Anterior cingulate cortex (tissue), 58 donors: Measurements from ENCODE around the gene ZMYND12.
"Not testable (repeated sequence)": the region's sequence is repeated elsewhere in the genome, so short reads cannot be mapped to it uniquely, and the experiment has no call there.

Experiments
- DNase-seq, 58 donors: peaks; one replicate each; lab custom pipeline; 2025; lab: John Stamatoyannopoulos, UW

The ZMYND12 gene, protein sequence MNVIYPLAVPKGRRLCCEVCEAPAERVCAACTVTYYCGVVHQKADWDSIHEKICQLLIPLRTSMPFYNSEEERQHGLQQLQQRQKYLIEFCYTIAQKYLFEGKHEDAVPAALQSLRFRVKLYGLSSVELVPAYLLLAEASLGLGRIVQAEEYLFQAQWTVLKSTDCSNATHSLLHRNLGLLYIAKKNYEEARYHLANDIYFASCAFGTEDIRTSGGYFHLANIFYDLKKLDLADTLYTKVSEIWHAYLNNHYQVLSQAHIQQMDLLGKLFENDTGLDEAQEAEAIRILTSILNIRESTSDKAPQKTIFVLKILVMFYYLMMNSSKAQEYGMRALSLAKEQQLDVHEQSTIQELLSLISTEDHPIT

DNA sequence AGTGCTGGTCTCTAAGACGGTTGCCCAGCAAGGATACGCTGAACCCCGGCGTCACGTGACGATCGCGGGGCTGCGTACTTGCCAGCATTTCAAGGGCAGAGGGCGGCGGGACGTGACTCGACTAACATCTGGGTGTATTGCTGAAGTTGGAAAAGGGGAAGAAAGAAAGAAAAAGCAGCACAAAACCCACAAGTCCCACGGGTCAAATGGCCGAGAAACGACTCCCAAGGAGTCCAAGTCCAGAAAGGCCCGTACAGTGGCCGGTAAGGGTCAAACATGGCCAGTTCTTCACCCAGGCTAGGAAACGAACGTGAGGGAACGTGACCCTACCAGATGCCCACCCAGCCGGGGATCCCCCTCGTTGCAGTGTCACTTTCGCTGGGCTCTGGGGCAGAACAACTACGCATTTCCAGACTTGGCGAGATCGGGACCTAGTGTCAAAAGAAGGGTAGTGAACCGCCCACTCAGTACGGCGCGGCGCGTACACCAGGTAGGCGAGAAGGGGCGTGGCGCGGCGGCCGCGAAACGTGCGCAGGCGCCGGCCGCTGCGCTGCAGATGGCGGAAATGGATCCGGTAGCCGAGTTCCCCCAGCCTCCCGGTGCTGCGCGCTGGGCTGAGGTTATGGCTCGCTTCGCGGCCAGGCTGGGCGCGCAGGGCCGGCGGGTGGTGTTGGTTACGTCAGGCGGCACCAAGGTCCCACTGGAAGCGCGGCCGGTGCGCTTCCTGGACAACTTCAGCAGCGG lies at the start of gene ZMYND12, which contains the start of gene PPCS:
ZMYND12 (minus strand) TSS at position 13 of the 744 bp plus-strand sequence. CDS start 25 bp downstream, outside the sequence.
PPCS (plus strand) TSS at position 534 of the 744 bp plus-strand sequence; CDS start at position 557, 23 bp downstream.
- peak; percentile 32 to 93 (median 83) for DNase-seq

DNA sequence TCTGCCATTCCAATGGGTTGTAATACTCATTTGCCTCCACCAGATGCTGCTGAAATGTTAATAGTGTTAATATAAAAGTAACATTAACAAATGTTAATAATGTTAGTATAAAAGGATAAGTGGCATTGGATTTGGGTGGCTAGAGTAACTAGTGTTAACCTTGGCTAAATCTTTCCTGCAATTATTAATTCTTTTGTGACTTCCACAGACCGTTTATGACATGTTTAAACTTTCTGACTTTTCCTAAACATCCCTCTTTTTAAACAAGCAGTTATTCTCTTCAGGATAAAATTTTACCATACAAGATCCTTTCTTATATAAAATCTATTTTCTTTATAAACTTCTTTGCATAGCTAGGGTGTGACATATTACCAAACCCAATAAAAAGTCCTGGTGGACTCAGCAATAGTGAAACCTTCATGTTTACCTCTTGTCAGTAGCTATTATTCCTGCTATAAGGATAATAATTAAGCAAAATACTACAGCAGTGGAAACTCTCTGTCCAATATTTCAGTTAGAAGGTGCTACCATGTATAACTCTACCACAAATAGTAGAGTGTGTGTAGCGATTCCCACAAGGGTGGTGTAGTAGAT lies 48.8 kb upstream of the ZMYND12 start:
- DNase-seq, result no peak

DNA sequence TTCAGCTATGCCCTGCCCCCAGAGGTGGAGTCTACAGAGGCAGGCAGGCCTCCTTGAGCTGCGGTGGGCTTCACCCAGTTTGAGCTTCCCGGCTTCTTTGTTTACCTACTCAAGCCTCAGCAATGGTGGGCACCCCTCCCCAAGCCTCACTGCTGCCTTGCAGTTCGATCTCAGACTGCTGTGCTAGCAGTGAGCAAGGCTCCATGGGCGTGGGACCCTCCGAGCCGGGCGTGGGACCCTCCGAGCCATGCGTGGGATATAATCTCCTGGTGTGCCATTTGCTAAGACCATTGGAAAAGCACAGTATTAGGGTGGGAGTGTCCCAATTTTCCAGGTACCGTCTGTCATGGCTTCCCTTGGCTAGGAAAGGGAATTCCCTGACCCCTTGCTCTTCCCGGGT lies 46.2 kb upstream of the ZMYND12 start:
- DNase-seq, result not testable (repeated sequence)

GRCh38 chr1:42490237-42490636 lies 34.4 kb upstream of the ZMYND12 start:
- DNase-seq, result no peak

- DNase-seq, result no peak
These were observed 28.6 kb upstream of the ZMYND12 start for GRCh38 chr1:42484382-42484781.

DNA sequence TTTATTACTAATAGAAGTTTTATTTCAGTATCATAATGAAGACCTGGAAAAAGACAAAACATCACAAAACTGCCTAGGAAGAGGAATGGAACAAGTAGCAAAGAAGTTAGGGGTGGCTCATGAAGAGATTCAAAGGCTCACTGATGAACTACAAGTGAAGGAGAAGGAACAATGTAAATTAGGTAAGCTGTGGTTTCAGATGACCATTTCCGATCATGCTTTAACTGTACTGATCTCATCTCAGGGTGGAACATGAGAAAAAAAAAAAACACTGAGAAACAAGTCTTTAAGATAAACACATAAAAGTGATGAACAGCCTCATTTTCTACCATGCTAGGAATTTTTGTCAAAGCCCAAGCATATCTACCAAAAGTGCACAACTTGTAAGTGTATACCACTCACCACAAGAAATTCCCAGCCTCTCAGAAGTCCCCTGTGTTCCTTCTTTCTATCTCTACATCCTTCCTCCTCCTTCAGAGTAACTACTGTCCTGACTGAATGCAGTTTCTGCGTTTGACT lies 26.9 kb upstream of the ZMYND12 start:
- no peak for DNase-seq

- no peak for DNase-seq
These were observed 25.1 kb upstream of the ZMYND12 start for GRCh38 chr1:42480921-42481320.

DNA sequence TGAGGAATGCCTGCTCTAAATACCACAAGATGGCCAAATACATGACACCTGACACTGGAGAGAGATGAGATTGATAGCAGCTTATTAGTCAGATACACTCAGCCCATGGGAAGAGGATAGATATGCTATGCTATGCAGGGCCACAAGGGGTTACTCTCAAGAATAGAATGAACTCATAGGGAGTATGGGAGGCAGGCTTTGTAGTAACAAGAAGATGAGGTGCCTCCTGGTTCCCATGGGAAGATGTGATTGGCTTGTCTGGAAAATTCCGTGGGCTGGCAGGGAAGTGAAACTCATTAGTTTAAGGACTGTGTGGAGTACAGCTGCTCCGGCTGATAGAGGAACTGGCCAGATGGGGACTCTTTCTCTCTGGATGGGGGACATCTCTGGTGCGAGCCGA lies 23.8 kb upstream of the ZMYND12 start:
- no peak for DNase-seq

- DNase-seq, result no peak
These were observed 22.0 kb upstream of the ZMYND12 start for GRCh38 chr1:42477775-42478174.

GRCh38 chr1:42477354-42477753 lies 21.5 kb upstream of the ZMYND12 start:
- not testable (repeated sequence) for DNase-seq

- no peak for DNase-seq
These were observed 20.8 kb upstream of the ZMYND12 start for GRCh38 chr1:42476605-42477004.

- DNase-seq, result no peak
These were observed 13.9 kb upstream of the ZMYND12 start for GRCh38 chr1:42469727-42470126.

- DNase-seq, result no peak
These were observed 10.2 kb upstream of the ZMYND12 start for GRCh38 chr1:42466030-42466429.

- no peak for DNase-seq
These were observed 8.1 kb upstream of the ZMYND12 start for GRCh38 chr1:42463921-42464320.

- DNase-seq, result peak; percentile 48 to 99 (median 90)
These were observed 7.3 kb upstream of the ZMYND12 start, which contains the start of gene CCDC30 for GRCh38 chr1:42462828-42463763. Gene CCDC30, plus strand, starts transcription at chr1:42463286. Its CDS starts 17,266 bp downstream, at chr1:42480552.

- no peak for DNase-seq
These were observed 5.4 kb upstream of the ZMYND12 start for GRCh38 chr1:42461196-42461595.

GRCh38 chr1:42456754-42457089 lies 900 bp upstream of the ZMYND12 start:
- peak in 34 of 58 donors; percentile 16 to 72 (median 49) for DNase-seq

DNA sequence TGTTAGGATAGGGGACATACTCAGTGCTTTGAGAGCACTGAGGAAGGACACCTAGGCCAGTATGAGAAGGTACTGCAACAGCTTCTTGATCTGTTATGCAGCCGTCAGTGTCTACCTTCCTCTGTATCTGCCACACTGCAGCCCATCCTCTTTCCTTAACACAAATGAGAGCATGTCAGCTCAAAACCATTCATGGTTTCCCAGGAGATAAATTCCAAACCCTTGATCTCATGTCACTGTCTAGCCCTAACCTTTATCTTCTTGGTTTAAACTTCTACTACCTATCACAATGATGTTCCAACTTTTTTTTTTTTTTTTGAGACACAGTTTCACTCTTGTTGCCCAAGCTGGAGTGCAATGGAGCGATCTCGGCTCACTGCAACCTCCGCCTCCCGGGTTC lies 1.4 kb downstream of the ZMYND12 start:
- no peak for DNase-seq

DNA sequence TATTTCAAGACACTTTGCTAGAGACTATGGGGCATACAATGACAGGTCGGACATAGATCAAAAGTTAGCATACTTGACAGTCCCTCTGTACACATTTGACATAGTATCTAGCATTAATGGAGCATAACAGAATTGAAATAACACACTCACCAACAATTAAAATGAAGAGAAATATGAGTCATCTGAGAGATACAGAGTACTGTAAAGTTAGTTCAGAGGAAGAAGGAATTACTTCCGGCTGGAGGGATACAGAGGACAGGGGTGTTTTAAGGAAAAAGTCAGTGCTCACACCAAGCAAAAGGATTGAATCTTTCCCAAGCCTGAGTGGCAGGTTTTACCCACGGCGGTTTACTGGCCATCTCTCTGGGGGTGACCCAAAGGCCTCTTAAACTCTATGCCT lies 2.4 kb downstream of the ZMYND12 start:
- no peak for DNase-seq

DNA sequence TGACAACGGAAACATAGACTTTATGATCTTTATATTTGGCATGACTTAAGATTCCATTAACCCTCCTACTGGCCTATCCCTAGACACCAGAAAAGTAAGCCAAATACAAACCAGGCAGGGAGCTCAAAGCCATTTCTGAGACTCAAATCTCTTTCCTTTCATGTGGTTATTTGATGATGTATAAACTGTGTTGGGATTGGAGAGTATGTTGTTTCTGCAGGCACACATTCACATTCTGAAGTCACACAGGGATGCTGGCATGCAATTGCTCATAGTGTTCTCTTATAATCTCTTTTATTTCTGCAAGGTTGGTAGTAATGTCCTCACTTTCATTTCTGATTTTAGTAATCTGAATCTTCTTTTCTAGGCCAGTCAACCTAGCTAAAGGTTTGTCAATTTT lies 5.8 kb downstream of the ZMYND12 start:
- no peak for DNase-seq
